ENCODE results near the gene OTOG.

DNA sequence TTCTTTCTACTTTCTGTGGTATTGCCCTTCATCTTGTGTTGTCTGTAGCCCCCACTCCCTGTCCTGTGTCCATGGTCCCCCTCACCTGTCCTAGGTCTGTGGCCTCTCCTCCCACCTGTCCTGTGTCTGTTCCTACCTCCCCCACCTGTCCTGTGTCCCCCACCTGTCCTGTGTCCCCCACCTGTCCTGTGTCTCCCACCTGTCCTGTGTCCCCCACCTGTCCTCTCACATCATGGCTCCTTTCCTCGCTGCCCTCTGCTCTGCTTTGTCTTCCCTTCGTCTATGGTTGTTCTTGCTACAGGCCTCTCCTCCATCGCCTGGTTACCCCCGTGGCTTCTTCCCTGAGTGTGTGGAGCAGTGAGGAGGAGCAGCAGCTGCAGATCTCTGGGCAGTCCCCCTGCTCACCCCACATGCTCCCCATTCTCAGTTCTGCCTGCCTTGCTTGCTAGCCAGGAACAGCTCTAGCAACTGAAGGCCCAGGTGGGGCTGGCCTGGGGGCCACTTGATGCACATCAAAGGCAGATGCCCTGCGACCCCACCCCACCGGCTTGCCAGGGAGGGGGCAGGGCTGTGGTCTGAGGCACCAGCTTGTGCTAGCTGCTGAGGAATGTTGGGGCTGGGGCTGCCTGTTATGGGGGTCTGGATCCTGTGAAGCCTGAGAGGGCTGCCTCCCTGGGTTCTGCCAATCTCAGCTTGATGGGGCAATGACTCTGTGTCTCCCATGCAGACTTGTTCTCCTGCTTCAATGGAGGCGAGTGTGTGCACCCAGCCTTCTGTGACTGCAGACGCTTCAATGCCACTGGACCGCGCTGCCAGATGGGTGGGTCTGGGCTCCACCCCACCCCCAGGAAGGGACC is 5.6 kb downstream of the OTOG start:
- TF ChIP-seq CTCF (IDR thresholded peaks at IDR 0.05; ENCODE audit: insufficient read depth, low read length, poor library complexity, severe bottlenecking) (no peak), EZH2phosphoT487 (conservative IDR thresholded peaks at IDR 0.05; ENCODE audit: low read length) (no peak)

Measured in SU-DHL-6 (cell line).